GM11168 (cell line): ENCODE data around the gene NEK8.

Source experiments
- in situ Hi-C: fragments of 300-500 bp; cut with MboI; formaldehyde crosslinking; loops from one replicate; pipeline ENCODE4 v1.12.0; 2022; ENCODE audit warnings: low sequenced_read_pairs; ENCODE audit not compliant: unreplicated experiment

The NEK8 gene

DNA sequence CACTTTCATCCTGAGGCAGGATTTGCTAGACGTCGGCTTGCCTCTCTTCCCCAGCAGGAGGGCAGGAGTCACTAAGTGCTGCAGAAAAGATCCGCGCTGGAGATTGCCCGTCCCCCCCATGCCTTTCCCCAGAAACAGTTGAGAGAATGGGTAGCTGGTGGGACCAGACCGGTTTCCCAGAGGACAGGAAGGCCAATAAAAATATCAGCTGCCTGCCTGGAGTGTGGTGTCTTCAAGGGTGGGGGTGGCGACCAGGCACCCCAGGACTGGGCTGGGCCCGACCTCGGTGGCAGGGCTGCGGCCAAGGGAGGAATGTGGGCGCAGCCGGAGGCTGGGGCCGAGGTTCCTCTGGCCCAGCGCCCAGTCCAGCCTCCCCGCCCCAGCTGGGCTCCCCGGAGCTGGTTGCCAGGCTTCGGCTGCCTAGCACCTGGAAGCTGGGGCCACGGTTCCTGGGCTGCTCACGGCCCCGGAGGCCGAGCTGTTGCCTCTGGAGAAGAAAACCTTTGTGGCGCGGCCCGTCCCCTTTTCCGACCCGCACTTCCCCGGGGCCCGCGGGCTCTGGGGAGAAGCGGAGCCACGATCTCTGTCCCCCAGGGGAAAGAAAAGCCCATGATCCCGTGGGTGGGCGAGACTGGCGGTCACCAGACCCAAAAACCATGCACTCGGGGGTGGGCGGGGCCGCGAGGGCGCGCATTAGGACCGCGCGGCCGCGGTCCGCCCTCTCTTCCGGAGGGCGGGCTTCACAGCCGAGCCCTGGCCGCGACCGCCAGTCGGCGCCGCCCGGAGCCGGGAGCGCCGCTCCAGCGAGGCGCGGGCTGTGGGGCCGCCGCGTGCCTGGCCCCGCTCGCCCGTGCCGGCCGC lies 14.9 kb downstream of the NEK8 start, which contains the start of gene TRAF4:
Gene TRAF4 (plus strand): TSS at position 769 of the 861 bp plus-strand sequence. CDS start 102 bp downstream, outside the sequence.
- in situ Hi-C loops, result no loop called here

DNA sequence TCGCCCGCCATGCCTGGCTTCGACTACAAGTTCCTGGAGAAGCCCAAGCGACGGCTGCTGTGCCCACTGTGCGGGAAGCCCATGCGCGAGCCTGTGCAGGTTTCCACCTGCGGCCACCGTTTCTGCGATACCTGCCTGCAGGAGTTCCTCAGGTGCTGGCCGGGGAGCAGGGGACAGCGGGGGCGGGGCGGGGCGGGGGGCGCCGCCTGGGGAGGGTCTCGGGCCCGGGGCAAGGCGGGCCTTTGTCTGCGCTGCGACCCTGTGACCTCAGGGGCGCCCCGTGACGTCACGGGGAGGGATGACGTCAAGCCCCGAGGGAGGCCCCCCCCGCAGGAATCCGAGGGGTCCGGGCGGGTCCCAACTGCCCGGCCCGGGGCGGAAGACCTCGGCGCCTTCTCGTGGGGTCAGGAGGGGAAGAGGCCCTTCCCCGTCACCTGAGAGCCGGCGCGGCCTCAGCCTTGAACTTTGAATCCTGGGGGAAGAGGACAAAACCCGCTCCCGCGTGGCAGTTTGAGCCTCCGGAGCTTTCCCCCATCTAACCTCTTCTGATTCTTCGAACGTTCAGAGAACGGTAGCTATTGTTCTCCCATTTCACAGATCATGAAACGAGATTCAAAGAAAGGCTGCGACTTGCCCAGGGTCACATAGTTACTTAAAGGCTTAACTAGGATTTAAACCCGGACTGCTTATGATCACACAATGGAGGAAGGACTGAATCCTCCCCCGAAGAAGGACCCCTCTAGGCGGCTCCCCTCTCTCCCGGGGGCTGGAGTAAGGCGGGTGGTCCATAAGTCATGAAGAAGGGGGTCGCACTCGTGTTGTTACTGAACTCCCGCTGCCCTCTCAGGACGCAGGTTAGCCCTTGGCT lies 15.8 kb downstream of the NEK8 start:
- in situ Hi-C loops, result no loop called here

- in situ Hi-C loops, result no loop called here
Observed at GRCh38 chr17:28744972-28745785, 16.6 kb downstream of the NEK8 start.

DNA sequence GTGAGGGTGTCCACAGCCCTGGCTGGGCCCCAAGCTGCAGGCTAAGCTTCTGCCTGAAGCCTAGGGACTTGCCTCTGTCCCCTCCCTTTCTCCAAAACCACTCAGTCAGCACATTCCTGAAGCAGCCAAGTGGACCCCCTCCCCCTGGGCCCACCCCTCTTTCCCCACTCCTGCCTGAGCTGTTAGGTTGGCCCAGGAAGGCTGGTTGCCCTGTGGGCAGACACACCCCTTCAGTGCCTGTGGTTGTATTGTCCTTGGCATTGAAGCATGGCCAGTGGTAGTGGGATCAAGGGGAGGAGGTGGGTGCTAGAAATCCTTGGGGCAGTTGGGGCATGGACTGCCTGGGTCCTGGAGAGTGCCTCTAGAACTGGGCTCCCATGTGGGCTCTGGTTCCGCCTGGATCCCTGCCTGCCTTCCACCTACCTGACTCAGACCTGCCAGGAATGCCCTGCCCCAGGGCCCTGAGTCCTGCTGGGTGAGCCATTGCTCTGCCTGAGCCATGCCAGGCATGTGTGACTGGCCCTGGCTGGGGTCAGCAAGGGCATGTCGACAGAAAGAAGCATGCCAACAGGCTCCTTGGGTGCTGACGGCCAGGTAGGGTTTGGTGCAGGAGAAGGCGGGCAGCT lies 17.3 kb downstream of the NEK8 start:
- in situ Hi-C loops, result no loop called here

GRCh38 chr17:28746611-28747050 lies 18.0 kb downstream of the NEK8 start:
- in situ Hi-C loops, result no loop called here

- in situ Hi-C loops, result no loop called here
Observed at GRCh38 chr17:28747051-28747691, 18.6 kb downstream of the NEK8 start.

DNA sequence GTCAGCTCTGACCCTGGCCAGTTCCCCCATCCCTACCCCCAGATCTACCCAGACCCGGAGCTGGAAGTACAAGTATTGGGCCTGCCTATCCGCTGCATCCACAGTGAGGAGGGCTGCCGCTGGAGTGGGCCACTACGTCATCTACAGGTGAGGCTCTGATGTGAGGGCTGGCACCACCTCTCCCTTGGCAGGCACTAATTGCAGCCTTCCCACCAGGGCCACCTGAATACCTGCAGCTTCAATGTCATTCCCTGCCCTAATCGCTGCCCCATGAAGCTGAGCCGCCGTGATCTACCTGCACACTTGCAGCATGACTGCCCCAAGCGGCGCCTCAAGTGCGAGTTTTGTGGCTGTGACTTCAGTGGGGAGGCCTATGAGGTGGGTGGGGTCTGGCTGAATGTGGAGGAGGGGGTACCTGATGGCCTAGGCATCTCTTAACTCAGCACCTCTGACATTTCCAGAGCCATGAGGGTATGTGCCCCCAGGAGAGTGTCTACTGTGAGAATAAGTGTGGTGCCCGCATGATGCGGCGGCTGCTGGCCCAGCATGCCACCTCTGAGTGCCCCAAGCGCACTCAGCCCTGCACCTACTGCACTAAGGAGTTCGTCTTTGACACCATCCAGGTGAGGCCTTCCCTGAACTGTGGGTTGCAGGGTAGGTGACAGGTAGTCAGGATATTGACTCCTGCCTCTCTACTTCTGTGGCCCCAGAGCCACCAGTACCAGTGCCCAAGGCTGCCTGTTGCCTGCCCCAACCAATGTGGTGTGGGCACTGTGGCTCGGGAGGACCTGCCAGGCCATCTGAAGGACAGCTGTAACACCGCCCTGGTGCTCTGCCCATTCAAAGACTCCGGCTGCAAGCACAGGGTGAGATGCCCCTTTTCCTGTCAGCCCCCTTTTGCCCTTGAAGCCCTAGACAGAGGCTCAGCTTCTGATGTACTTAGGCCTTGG lies 19.5 kb downstream of the NEK8 start:
- in situ Hi-C loops, result no loop called here

GRCh38 chr17:28748852-28749515 lies 20.4 kb downstream of the NEK8 start:
- in situ Hi-C loops, result no loop called here

DNA sequence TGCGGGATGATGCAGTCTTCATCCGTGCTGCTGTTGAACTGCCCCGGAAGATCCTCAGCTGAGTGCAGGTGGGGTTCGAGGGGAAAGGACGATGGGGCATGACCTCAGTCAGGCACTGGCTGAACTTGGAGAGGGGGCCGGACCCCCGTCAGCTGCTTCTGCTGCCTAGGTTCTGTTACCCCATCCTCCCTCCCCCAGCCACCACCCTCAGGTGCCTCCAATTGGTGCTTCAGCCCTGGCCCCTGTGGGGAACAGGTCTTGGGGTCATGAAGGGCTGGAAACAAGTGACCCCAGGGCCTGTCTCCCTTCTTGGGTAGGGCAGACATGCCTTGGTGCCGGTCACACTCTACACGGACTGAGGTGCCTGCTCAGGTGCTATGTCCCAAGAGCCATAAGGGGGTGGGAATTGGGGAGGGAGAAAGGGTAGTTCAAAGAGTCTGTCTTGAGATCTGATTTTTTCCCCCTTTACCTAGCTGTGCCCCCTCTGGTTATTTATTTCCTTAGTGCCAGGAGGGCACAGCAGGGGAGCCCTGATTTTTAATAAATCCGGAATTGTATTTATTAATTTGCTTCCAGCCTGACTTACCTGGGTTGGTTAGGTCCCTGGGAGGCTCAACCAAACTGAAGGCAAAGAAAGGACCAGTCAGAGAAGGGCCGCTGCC lies 21.1 kb downstream of the NEK8 start:
- in situ Hi-C loops, result no loop called here

DNA sequence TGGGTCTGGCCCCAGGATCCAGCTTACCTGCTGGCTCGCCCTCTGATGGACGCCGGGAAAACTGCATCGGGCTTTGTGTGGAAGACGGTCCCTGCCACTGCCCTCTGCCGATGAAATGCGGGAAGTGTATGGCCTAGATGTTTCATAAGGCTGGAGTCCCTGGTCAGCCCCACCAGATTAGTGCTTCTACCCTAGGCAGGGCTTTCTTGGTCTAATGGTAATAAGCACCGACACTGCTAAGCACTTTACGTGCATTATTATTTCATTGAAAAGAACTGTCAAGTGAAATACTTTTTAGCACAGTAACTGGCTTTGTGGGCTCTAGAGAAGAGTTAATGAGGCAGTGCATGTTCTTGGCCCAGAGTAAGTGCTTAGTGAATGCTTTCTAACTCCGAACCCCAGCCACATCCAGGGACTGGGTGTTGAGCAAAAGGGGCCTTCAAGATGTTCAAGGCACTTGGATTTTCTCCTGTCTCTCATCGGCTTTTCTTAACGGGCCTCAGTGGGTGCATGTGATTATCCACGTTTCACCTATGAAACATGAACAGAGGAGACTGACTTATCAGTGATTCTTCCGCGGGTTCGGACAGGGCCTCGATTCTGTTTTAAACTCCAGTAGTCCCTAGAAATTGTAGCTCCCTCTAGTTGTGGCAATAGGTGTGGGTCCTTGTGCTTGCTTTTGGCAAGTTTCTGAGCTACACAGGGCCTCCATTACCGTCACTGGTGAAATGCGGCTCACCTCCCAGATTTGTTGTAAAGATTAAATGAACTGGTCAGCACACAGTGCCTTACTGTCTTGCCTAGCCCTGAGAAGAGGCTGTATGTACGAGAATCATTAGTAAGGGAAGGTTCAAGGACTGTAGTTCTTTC lies 21.8 kb downstream of the NEK8 start:
- in situ Hi-C loops, result no loop called here

DNA sequence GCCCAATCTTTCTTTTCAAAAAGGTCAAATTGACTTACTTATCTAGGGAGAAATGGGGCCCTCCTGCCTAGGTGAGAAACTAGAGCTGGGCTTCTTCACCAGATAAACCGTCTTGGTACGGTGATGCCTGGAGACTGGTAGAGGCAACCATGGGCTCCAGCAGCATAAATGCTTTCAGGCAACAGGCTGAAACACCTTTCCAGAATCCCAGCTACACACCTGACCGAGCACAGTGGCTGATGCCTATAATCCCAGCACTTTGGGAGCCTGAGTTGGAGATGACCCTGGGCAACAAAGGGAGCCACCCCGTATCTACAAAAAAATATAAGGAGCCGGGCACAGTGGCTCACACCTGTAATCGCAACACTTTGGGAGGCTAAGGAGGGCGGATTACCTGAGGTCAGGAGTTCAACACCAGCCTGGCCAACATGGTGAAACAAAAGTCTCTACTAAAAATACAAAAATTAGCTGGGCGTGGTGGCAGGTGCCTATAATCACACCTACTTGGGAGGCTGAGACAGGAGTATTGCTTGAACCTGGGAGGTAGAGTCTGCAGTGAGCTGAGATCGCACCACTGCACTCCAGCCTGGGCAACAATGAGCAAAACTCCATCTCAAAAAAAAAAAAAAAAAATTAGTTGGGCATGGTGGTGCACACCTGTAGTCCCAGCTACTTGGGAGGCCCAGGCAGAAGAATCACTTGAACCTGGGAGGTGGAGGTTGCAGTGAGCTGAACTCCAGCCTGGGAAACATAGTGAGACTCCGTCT lies 23.2 kb downstream of the NEK8 start:
- in situ Hi-C loops, result no loop called here

GRCh38 chr17:28755486-28755885 lies 26.9 kb downstream of the NEK8 start:
- in situ Hi-C loops, result no loop called here

DNA sequence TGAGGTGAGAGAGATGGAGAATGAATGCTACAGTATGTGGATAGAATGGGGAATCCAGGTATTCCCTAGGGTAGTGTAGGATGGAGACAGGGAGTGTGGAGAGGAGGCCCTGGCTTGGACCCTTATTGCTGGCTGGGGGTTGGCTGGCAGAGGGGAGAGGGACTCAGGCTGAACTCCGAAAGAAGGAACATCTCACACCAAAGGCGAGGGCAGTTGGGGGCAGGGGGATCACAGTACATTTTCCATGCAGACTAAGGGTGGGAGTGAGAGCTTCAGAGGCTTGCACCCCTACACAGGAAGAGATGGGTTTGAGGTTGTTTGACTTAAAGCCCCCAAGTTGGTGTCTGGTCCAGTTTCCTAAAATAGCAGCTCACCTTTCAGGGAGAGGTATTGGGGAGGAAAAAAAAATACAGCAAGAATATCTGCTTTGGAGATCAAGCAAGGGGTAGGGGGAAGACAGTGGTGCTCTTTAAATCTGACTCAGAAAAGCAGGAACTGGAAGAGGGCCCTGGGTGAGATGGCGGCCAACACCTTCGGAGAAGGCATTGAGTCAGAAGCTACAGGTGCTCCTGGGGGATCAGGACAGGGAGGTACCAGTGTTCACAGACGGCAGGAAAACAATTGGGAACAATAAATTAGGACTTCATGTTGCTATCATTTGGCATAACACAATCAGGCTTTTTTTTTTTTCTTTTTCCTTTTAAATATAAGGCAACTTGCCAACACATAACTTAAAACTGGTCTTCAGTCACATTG lies 27.6 kb downstream of the NEK8 start:
- in situ Hi-C loops, result no loop called here

- in situ Hi-C loops, result no loop called here
Observed at GRCh38 chr17:28758411-28759121, 30.0 kb downstream of the NEK8 start.
